GM18508 (cell line): ENCODE data around the gene ST6GALNAC6.
"Not testable (repeated sequence)": the region's sequence is repeated elsewhere in the genome, so short reads cannot be mapped to it uniquely, and the experiment has no call there.

ENCODE experiments used
- ATAC-seq: cut with Tn5 transposase; IDR thresholded peaks from one replicate; pipeline ENCODE4 v1.9.1; 2021; ENCODE audit warnings: moderate number of reproducible peaks; ENCODE audit not compliant: insufficient read depth, unreplicated experiment

The ST6GALNAC6 gene

GRCh38 chr9:127841087-127841835, 58.1 kb downstream of the ST6GALNAC6 start:
- ATAC-seq = no peak

- no peak for ATAC-seq
These were observed 60.9 kb downstream of the ST6GALNAC6 start for GRCh38 chr9:127838375-127839078.

GRCh38 chr9:127837346-127837745, 62.1 kb downstream of the ST6GALNAC6 start:
- ATAC-seq = no peak

- not testable (repeated sequence) for ATAC-seq
These were observed 62.8 kb downstream of the ST6GALNAC6 start for GRCh38 chr9:127836561-127836960.

- no peak for ATAC-seq
These were observed 63.3 kb downstream of the ST6GALNAC6 start for GRCh38 chr9:127835991-127836516.
